Smooth muscle cell (in vitro differentiated cells): Measurements from ENCODE around the gene SUGP1. TPM values are rescaled to one million over a fixed set of nuclear protein-coding genes. Genes with fewer than 3 reads are reported as not detected.

Source experiments
- DNase-seq: peaks from one replicate; lab custom pipeline; 2025; ENCODE audit not compliant: unreplicated experiment; lab: John Stamatoyannopoulos, UW
- H2AFZ ChIP-seq: fragments of 200-600 bp; sonication (generic); 2 replicates; pipeline ENCODE4 v1.6.0; 2016; ENCODE audit warnings: antibody characterized with exemption, low read depth, mild to moderate bottlenecking
- H3F3A ChIP-seq: fragments of 200-600 bp; sonication (generic); 2 replicates; pipeline ENCODE4 v1.6.0; 2017; ENCODE audit warnings: antibody characterized with exemption, low read depth
- H3K27ac ChIP-seq: fragments of 200-600 bp; sonication (generic); 2 replicates; pipeline ENCODE4 v1.5.1; 2016; ENCODE audit warnings: low read depth, mild to moderate bottlenecking
- H3K27me3 ChIP-seq: fragments of 200-600 bp; sonication (generic); 2 replicates; pipeline ENCODE4 v1.6.1; 2016; ENCODE audit warnings: low read depth, mild to moderate bottlenecking
- H3K36me3 ChIP-seq: fragments of 200-600 bp; sonication (generic); 2 replicates; pipeline ENCODE4 v1.5.1; 2016; ENCODE audit warnings: low read depth
- H3K4me1 ChIP-seq: fragments of 200-600 bp; sonication (generic); 2 replicates; pipeline ENCODE4 v1.5.1; 2016; ENCODE audit warnings: low read depth
- H3K4me2 ChIP-seq: fragments of 200-600 bp; sonication (generic); 2 replicates; pipeline ENCODE4 v1.6.0; 2016; ENCODE audit warnings: mild to moderate bottlenecking
- H3K4me3 ChIP-seq: fragments of 200-600 bp; sonication (generic); 2 replicates; pipeline ENCODE4 v1.5.1; 2016; ENCODE audit warnings: mild to moderate bottlenecking
- H3K79me2 ChIP-seq: fragments of 200-600 bp; sonication (generic); 2 replicates; pipeline ENCODE4 v1.6.0; 2016; ENCODE audit warnings: low read depth, mild to moderate bottlenecking
- H3K9ac ChIP-seq: fragments of 200-600 bp; sonication (generic); 2 replicates; pipeline ENCODE4 v1.6.0; 2016; ENCODE audit warnings: low read depth
- H3K9me3 ChIP-seq: fragments of 200-600 bp; sonication (generic); replicated peaks from 2 replicates; pipeline ENCODE4 v1.5.1; 2016; ENCODE audit warnings: low read depth
- H4K20me1 ChIP-seq: fragments of 200-600 bp; sonication (generic); 2 replicates; pipeline ENCODE4 v1.6.0; 2016; ENCODE audit warnings: low read depth
- CTCF ChIP-seq: fragments of 200-600 bp; sonication (generic); IDR thresholded peaks from 2 replicates; pipeline ENCODE4 v1.5.1; 2017; ENCODE audit warnings: borderline replicate concordance, mild to moderate bottlenecking, antibody characterized with exemption; ENCODE audit not compliant: insufficient read depth, poor library complexity, severe bottlenecking
- WGBS: methylation state at CpG from one replicate; pipeline ENCODE4 v1.1.7; 2016; ENCODE audit warnings: low lambda C conversion rate; 5-methylcytosine and 5-hydroxymethylcytosine counted together
- polyA plus RNA-seq: library from polyadenylated mRNA; unstranded; fragments of >200 nt; fragmentation: Nextera tagmentation; extraction: Ambion mirVana; gene quantifications from 2 replicates; pipeline ENCODE4 v1.2.1, GENCODE V29; 2016
- total RNA-seq: library from RNA; depleted of rRNA; stranded (reverse); fragments of >200 nt; gene quantifications from 2 replicates; pipeline ENCODE4 v1.2.3, GENCODE V29; 2014

The SUGP1 gene
- total and polyA plus RNA-seq, 2 experiments from 2014 or later: 19.9 to 54.1 TPM

- peaks cover 9% of the 10 kb centered on the region for H3K4me1 ChIP-seq
- no peaks in the 10 kb centered on the region for H4K20me1 ChIP-seq
- no peak for TF ChIP-seq CTCF
- H3F3A ChIP-seq: peaks cover 7% of the 10 kb centered on the region
- 19% methylated on average over 12 of the region's 12 CpGs for WGBS
- H3K79me2 ChIP-seq: no peaks in the 10 kb centered on the region
- peak overlapping the region; percentile 66 for H3K9ac ChIP-seq
- H3K9me3 ChIP-seq: no peaks in the 10 kb centered on the region
- H3K36me3 ChIP-seq: no peaks in the 10 kb centered on the region
- H2AFZ ChIP-seq: no peak overlapping the region
- H3K27ac ChIP-seq: peak overlapping the region; percentile 91
- H3K4me3 ChIP-seq: no peak overlapping the region
- H3K4me2 ChIP-seq: peak overlapping the region; percentile 60
- DNase-seq: peak; percentile 11
- no peaks in the 10 kb centered on the region for H3K27me3 ChIP-seq
These were observed 43.9 kb downstream of the SUGP1 start for GRCh38 chr19:19276386-19276785.

- Histone ChIP-seq H3K4me1 (peaks cover 9% of the 10 kb centered on the region), H3K27me3 (no peaks in the 10 kb centered on the region), H3K9ac (no peak overlapping the region), H2AFZ (no peak overlapping the region), H3K79me2 (no peaks in the 10 kb centered on the region), H3K36me3 (no peaks in the 10 kb centered on the region), H3K9me3 (no peaks in the 10 kb centered on the region), H3F3A (peaks cover 7% of the 10 kb centered on the region), H3K4me3 (no peak overlapping the region), H3K4me2 (no peak overlapping the region), H3K27ac (peak overlapping the region; percentile 91), H4K20me1 (no peaks in the 10 kb centered on the region)
- 91% methylated on average over 9 of the region's 9 CpGs for WGBS
- TF ChIP-seq CTCF: no peak
- no peak for DNase-seq
These were observed 45.4 kb downstream of the SUGP1 start for GRCh38 chr19:19274716-19275565.

GRCh38 chr19:19274146-19274545 is 46.2 kb downstream of the SUGP1 start:
- no peaks in the 10 kb centered on the region for H3K36me3 ChIP-seq
- 97% methylated on average over 6 of the region's 8 CpGs for WGBS
- no peaks in the 10 kb centered on the region for H4K20me1 ChIP-seq
- DNase-seq: no peak
- H3K27ac ChIP-seq: no peak overlapping the region
- no peak overlapping the region for H3K4me3 ChIP-seq
- H3K79me2 ChIP-seq: no peaks in the 10 kb centered on the region
- H3F3A ChIP-seq: peaks cover 7% of the 10 kb centered on the region
- no peak for TF ChIP-seq CTCF
- H3K9me3 ChIP-seq: no peaks in the 10 kb centered on the region
- H3K4me2 ChIP-seq: no peak overlapping the region
- peaks cover 9% of the 10 kb centered on the region for H3K4me1 ChIP-seq
- no peaks in the 10 kb centered on the region for H3K27me3 ChIP-seq
- H2AFZ ChIP-seq: no peak overlapping the region
- H3K9ac ChIP-seq: no peak overlapping the region
